Measurements from ENCODE around the gene RFNG. TPM values are rescaled to one million over a fixed set of nuclear protein-coding genes. Genes with fewer than 3 reads are reported as not detected.

The RFNG gene
- total RNA-seq, 1 experiment from 2014 or later = 46.7 TPM

- ChIA-PET CTCF (no interaction called here), POLR2A (ENCODE audit: unreplicated experiment) (no interaction called here)
- H3K27me3 ChIP-seq (ENCODE audit: low read length) = no peaks in the 10 kb centered on the region
- no peak overlapping the region for H3K9ac ChIP-seq (ENCODE audit: low read length)
- peaks cover 14% of the 10 kb centered on the region for H3K79me2 ChIP-seq (ENCODE audit: low read length)
- H3K4me3 ChIP-seq (ENCODE audit: low read length) = no peak overlapping the region
- no peaks in the 10 kb centered on the region; the same call in 1 of the 2 replicates for H3K36me3 ChIP-seq (ENCODE audit: low read depth, low read length)
- no TSS peak for BruUV-seq (replicated peaks)
- H3K27ac ChIP-seq (ENCODE audit: low read length) = no peak overlapping the region
- H4K20me1 ChIP-seq (ENCODE audit: low read length) = peaks cover 7% of the 10 kb centered on the region; the same call in 1 of the 2 replicates
- H3K9me3 ChIP-seq (ENCODE audit: low read length) = no peaks in the 10 kb centered on the region
- 0 out of 2 replicates have a peak, but pooled peaks cover 7% of the 10 kb centered on the region for H3K4me1 ChIP-seq (ENCODE audit: insufficient read depth, low read length)
- TF ChIP-seq EZH2 (IDR thresholded peaks at IDR 0.05; ENCODE audit: low read length, unreplicated experiment) = no peak
- TF ChIP-seq, protein P1, sequence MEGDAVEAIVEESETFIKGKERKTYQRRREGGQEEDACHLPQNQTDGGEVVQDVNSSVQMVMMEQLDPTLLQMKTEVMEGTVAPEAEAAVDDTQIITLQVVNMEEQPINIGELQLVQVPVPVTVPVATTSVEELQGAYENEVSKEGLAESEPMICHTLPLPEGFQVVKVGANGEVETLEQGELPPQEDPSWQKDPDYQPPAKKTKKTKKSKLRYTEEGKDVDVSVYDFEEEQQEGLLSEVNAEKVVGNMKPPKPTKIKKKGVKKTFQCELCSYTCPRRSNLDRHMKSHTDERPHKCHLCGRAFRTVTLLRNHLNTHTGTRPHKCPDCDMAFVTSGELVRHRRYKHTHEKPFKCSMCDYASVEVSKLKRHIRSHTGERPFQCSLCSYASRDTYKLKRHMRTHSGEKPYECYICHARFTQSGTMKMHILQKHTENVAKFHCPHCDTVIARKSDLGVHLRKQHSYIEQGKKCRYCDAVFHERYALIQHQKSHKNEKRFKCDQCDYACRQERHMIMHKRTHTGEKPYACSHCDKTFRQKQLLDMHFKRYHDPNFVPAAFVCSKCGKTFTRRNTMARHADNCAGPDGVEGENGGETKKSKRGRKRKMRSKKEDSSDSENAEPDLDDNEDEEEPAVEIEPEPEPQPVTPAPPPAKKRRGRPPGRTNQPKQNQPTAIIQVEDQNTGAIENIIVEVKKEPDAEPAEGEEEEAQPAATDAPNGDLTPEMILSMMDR (conservative IDR thresholded peaks at IDR 0.05; ENCODE audit: low read depth, low read length) = no peak
- TF ChIP-seq EZH2phosphoT487 (IDR thresholded peaks at IDR 0.05; ENCODE audit: borderline replicate concordance, low read length) = no peak
- H3K4me2 ChIP-seq (ENCODE audit: low read length) = no peak overlapping the region
- H3F3A ChIP-seq (ENCODE audit: low read length, unreplicated experiment) = no peaks in the 10 kb centered on the region
- ATAC-seq (no peak), DNase-seq (no peak)
- H3K9me2 ChIP-seq (replicated peaks; ENCODE audit: low read length) = no peaks in the 10 kb centered on the region
- no peak overlapping the region for H2AFZ ChIP-seq (ENCODE audit: low read length)
- intact Hi-C loops (cut with micrococcal nuclease) = no loop called here
Measured at GRCh38 chr17:82016061-82016874, 35.3 kb downstream of the RFNG start.

DNA sequence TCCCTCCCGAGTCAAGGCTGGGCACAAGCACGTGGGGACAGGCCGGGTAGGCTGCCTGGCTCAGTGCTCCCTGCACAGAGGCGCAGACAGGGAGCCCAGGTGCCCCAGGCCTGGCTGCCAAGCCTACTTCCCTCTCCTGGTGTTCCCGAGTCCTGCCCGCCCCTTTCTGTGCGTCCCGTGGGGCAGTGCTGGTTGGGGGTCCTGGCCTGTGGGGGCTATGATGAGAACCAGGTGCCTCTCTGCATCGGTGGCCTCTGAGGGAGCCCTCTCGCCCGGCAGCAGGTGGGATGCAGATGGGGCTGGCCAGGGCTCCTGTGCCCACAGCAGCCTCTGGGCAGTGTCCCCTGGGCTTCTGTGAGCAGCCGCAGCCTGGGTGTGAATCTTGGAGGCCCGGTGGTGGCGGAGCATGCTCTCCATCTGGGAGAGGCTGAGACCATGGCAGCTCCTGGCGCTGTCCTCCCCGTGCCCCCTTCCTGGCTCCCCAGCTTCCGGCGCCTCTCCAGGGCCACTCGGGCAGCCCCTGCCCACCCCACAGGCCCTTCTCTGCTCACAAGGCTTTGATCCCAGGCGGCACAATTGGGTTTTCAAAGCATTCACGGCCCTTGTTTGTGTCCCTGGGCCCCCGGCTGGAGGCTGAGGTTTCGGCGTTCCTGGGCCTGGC is 36.2 kb downstream of the RFNG start:
- Histone ChIP-seq H3K9ac (ENCODE audit: low read length) (no peak overlapping the region), H3K79me2 (ENCODE audit: low read length) (peaks cover 6% of the 10 kb centered on the region), H3K9me2 (replicated peaks; ENCODE audit: low read length) (no peaks in the 10 kb centered on the region), H3F3A (ENCODE audit: low read length, unreplicated experiment) (no peaks in the 10 kb centered on the region), H3K36me3 (ENCODE audit: low read depth, low read length) (no peaks in the 10 kb centered on the region; the same call in 1 of the 2 replicates), H3K27me3 (ENCODE audit: low read length) (no peaks in the 10 kb centered on the region), H3K4me3 (ENCODE audit: low read length) (no peak overlapping the region), H3K9me3 (ENCODE audit: low read length) (no peaks in the 10 kb centered on the region), H3K4me1 (ENCODE audit: insufficient read depth, low read length) (0 out of 2 replicates have a peak, but pooled peaks cover under 1% of the 10 kb centered on the region), H4K20me1 (ENCODE audit: low read length) (peaks cover 1% of the 10 kb centered on the region; the same call in 1 of the 2 replicates), H3K27ac (ENCODE audit: low read length) (no peak overlapping the region), H3K4me2 (ENCODE audit: low read length) (no peak overlapping the region), H2AFZ (ENCODE audit: low read length) (no peak overlapping the region)
- BruUV-seq (replicated peaks) = no TSS peak
- ATAC-seq (no peak), DNase-seq (no peak)
- CTCF ChIA-PET = no interaction called here
- intact Hi-C loops (cut with micrococcal nuclease) = no loop called here
- TF ChIP-seq EZH2phosphoT487 (IDR thresholded peaks at IDR 0.05; ENCODE audit: borderline replicate concordance, low read length) = no peak
- TF ChIP-seq, protein P1 (conservative IDR thresholded peaks at IDR 0.05; ENCODE audit: low read depth, low read length) = no peak
- no peak for TF ChIP-seq EZH2 (IDR thresholded peaks at IDR 0.05; ENCODE audit: low read length, unreplicated experiment)
- POLR2A ChIA-PET (ENCODE audit: unreplicated experiment) = no interaction called here

GRCh38 chr17:82014971-82015310 is 36.7 kb downstream of the RFNG start:
- Histone ChIP-seq H3K4me1 (ENCODE audit: insufficient read depth, low read length) (no peaks in the 10 kb centered on the region), H3K79me2 (ENCODE audit: low read length) (peaks cover under 1% of the 10 kb centered on the region), H2AFZ (ENCODE audit: low read length) (no peak overlapping the region), H3F3A (ENCODE audit: low read length, unreplicated experiment) (no peaks in the 10 kb centered on the region), H3K27ac (ENCODE audit: low read length) (no peak overlapping the region), H3K36me3 (ENCODE audit: low read depth, low read length) (no peaks in the 10 kb centered on the region; the same call in 1 of the 2 replicates), H3K4me2 (ENCODE audit: low read length) (no peak overlapping the region), H4K20me1 (ENCODE audit: low read length) (no peaks in the 10 kb centered on the region), H3K9ac (ENCODE audit: low read length) (no peak overlapping the region), H3K9me2 (replicated peaks; ENCODE audit: low read length) (no peaks in the 10 kb centered on the region), H3K4me3 (ENCODE audit: low read length) (no peak overlapping the region), H3K27me3 (ENCODE audit: low read length) (no peaks in the 10 kb centered on the region), H3K9me3 (ENCODE audit: low read length) (no peaks in the 10 kb centered on the region)
- CTCF ChIA-PET = no interaction called here
- POLR2A ChIA-PET (ENCODE audit: unreplicated experiment) = no interaction called here
- DNase-seq = no peak
- intact Hi-C loops (cut with micrococcal nuclease) = no loop called here
- ATAC-seq = no peak
- no peak for TF ChIP-seq EZH2 (IDR thresholded peaks at IDR 0.05; ENCODE audit: low read length, unreplicated experiment)
- no TSS peak for BruUV-seq (replicated peaks)
